ENCODE data around the gene THAP7.
"Not testable (repeated sequence)": the region's sequence is repeated elsewhere in the genome, so short reads cannot be mapped to it uniquely, and the experiment has no call there.

Gene THAP7

DNA sequence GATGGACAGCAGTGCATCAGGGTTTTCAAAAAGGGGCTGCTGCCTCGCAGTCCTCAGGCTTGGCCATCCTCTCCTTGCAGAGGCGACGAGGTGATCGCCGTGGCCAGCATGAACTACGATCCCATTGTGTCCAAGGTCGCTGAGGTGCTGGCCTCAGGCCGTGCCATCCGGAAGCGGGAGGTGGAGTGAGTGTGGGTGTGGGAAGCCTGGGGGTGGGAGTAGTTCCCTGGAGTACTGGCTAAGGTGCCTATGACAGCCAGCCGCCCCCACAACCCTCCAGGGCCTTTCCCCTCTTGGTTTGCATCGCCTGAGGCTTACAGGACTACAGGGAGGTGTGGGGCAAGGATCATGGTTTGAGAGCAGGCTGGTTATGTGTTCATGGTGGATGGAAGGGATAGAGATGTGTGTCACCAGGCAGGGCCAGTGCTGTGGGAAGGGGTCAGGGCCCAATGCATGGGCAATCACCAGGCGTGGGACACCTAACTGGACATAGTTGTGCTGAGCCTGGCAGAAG is 21.9 kb downstream of the THAP7 start:
- in situ Hi-C loops (cut with HindIII; ENCODE audit: low sequenced_read_pairs), result no loop called here

DNA sequence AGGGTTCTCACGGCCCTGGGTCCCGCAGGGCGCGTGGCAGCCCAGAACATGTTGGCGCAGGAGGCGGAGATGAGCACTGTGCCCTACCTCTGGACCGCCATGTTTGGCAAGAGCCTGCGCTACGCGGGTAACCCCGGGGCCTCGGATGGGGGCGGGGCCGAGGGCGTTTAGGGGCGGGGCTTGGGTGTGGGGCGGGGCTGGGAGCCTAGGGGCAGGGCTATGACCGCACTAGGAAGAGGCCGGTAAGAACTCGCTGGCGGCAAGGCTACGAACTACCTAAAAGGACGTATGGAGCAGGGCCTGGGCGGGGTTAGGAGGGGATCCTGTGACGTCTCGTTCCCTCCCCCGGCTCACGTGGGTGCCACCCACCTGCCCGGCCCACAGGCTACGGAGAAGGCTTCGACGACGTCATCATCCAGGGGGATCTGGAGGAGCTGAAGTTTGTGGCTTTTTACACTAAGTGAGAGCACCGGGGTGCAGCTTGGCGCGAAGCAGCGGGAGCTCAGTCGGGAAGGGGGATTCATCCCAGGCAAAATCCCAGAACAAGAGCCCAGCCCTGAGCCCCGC is 22.6 kb downstream of the THAP7 start:
- in situ Hi-C loops (cut with HindIII; ENCODE audit: low sequenced_read_pairs), result no loop called here

DNA sequence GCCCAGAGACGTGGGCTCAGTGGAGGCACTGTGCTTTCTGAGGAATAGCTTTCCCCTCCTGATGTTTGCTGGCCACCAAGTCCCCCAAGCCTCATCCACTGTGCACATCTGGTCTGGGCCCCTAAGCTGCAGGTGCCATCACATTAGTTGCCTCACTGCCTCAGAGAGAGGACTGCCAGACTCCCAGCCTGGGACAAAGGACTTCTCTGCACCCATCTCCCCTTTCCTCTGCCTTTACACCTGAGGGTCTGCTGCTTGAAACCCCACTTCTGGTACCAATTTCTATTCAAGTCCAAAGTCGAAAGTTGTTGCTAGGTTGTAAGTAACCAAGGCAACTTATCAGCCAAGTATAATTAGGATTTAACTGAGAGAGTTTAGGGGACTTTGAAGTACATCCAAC is 23.5 kb downstream of the THAP7 start:
- in situ Hi-C loops (cut with HindIII; ENCODE audit: low sequenced_read_pairs), result no loop called here

DNA sequence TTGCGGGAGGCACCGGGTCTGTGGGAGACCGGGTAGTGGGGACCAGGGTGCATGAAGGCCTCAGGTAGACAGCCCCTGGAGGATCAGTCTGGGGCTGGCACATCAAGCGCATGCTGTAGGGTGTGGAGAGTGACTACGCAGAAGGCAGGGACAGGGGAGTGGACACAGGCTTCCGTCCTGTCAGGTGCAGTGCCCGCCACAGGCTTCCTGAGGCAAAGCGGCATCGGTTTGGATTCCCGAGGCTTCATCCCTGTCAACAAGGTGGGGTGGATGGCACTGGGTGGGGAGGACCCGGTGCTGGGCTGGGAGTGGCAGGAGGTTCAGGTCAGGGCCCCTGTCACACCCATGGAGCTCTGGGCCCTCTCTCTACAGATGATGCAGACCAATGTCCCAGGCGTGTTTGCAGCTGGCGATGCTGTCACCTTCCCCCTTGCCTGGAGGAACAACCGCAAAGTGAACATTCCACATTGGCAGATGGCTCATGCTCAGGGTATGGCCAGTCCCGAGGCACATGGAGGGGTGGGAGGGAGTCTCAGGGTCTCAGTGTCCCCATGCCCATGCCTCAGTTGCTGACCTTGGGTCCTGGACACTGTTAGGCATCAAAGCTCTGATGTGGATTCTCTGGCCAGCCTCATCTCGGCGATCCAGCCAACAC is 24.3 kb downstream of the THAP7 start:
- in situ Hi-C loops (cut with HindIII; ENCODE audit: low sequenced_read_pairs), result no loop called here

DNA sequence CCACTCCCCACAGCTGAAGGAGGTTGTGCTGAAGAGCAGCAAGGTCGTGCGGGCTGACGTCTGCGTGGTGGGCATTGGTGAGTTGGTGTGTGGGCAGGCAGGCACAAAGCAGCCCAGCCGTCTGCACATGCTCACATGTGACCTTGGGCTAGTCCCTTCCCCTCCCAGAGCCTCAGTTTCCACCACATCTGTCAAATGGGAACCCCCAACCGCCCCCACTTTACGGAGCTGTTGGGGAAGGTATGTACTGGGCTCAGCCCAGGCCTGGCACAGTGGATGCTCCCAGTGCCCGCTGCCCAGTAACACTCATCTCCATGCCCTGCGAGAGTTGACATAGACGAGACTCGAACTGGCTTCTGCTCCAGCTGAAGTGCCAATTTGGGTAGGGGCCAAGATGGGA is 24.9 kb downstream of the THAP7 start:
- in situ Hi-C loops (cut with HindIII; ENCODE audit: low sequenced_read_pairs), result no loop called here

DNA sequence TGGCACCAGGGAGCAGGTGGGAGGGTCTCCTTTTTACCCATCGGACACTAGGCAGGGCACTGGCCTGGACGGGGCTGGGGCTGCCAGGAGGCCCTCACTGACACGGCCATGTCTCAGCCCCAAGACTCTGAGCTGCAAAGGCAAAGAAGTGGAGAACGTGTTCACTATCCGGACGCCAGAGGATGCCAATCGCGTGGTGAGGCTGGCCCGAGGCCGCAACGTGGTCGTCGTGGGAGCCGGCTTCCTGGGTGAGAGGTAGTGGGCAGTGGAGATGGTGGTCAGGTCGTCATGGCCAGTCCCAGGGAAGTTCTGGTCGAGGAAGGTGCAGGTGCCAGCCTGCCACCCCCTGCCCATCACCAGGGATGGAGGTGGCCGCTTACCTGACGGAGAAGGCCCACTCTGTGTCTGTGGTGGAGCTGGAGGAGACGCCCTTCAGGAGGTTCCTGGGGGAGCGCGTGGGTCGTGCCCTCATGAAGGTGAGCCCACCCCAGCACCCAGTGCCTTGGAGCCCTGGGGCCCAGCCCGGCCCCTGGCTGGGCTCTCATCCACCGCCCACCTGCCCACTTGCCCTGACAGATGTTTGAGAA is 25.5 kb downstream of the THAP7 start:
- in situ Hi-C loops (cut with HindIII; ENCODE audit: low sequenced_read_pairs), result no loop called here

DNA sequence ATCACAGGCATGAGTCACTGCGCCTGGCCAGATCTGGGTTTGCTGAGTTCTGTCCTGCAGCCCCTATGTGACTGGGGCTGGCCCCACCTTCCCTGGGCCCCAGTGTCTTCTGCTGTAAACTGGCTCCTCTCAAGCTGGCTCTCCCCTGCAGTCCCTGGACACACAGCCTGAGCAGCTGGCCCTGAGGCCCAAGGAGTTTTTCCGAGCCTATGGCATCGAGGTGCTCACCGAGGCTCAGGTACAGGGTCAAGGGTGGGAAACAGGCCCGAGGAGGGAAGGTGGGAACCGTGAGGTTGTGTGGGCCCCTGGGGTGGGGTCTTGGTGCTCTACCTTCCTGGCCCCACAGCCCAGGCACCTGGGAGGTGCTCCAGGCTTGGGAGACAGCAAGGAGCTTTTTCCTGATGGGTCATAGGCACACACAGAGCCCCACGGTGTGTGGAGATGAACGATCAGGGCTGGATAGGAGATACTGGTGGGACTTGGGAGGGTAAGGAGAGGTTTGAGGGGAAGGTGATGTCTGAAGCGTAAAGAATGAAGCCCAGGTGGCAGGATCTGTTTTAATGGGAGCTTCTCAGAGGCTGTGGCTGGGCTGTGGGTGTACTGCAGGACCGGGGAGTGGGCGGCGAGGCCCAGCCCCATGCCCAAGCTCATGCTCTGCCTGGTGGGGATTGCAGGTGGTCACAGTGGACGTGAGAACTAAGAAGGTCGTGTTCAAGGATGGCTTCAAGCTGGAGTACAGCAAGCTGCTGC is 26.2 kb downstream of the THAP7 start:
- in situ Hi-C loops (cut with HindIII; ENCODE audit: low sequenced_read_pairs), result no loop called here

DNA sequence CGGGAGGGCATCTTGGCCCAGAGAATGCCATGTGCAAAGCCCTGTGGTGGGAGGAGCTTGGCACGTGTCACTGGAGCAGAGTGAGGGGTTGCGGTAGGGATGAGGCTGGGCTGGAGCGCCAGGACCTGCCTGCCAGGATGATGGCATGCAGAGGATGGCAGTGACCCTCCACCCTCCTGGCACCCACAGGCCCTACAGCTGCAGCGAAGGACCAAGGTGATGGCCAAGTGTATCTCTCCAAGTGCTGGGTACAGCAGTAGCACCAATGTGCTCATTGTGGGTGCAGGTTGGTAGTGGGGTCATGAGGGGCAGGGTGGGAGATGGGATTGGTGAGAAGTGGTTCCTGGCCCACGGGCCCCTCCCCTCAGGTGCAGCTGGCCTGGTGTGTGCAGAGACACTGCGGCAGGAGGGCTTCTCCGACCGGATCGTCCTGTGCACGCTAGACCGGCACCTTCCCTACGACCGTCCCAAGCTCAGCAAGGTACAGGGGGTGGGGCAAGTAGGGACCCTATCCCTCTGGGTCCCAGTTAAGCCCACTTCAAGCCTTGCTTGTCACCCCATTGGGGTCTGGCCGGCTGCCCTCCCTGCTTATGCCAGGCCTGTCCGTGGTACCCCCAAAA is 27.5 kb downstream of the THAP7 start:
- in situ Hi-C loops (cut with HindIII; ENCODE audit: low sequenced_read_pairs), result no loop called here

DNA sequence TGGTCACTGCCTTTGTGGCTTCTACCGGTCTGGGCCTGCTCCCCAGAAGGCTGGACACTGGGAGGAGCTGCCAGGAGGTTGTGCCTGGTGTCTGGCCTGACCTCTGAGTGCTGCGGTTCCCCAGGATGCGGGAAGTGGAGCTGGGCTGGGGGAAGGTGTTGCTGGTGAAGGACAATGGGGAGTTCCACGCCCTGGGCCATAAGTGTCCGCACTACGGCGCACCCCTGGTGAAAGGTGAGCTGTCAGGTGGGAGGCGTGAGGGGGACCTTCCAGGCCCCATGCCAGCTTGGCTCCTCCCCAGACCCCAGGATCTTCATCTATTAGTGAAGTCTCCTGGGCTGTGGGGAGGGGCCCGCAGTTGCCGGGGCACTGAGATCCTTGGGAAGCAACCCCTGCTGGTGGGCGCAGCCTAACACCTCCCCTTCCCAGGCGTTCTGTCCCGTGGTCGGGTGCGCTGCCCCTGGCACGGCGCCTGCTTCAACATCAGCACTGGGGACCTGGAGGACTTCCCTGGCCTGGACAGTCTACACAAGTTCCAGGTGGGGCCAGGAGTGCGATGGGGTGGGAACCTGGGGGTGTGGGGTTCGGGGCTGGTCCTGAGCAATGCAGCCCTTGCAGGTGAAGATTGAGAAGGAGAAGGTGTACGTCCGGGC is 28.2 kb downstream of the THAP7 start:
- in situ Hi-C loops (cut with HindIII; ENCODE audit: low sequenced_read_pairs), result no loop called here

DNA sequence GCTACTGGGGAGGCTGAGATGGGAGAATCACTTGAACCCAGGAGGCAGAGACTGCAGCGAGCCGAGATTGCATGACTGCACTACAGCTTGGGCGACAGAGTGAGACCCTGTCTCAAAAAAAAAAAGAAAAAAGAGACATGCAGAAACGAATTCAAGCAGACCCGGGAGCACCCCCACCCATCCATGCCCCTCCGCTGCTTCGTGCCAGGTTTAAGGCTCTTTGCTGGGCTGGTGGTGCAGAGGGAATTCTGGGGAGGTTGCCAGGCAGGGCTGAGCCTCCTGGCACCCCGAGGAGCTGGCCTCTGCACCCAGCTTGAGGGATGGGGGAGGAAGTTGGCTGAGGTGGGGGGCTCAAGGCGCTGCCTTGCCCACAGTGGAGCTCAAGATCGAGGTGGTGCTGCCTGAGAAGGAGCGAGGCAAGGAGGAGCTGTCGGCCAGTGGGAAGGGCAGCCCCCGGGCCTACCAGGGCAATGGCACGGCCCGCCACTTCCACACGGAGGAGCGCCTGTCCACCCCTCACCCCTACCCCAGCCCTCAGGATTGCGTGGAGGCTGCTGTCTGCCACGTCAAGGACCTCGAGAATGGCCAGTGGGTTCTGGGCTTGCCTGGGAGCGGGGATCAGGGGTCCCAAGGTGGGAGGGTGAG is 28.9 kb downstream of the THAP7 start:
- in situ Hi-C loops (cut with HindIII; ENCODE audit: low sequenced_read_pairs), result no loop called here

DNA sequence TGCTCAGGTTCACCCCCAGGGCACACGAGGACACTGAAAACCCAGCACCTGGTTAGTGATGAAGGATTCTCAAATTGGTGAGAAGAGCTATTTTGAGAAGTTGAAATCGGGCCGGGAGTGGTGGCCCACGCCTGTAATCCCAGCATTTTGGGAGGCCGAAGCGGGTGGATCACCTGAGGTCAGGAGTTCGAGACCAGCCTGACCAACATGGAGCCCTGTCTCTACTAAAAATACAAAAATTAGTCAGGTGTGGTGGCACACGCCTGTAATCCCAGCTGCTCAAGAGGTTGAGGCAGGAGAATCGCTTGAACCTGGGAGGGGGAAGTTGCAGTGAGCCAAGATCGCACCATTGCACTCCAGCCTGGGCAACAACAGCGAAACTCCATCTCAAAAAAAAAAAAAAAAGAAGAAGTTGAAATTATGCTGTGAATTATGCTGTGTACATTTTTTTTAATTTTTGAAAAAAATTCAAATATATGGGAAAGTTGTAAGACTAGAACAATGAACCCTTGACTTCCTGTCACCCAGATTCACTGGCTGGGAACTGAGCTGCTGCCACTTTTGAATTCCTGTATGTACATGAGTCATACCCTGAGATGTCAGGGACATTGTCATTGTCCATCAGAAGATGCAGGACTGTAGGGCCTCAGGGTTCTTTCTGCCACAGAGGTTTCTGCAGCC is 29.8 kb downstream of the THAP7 start:
- in situ Hi-C loops (cut with HindIII; ENCODE audit: low sequenced_read_pairs), result not testable (repeated sequence)

DNA sequence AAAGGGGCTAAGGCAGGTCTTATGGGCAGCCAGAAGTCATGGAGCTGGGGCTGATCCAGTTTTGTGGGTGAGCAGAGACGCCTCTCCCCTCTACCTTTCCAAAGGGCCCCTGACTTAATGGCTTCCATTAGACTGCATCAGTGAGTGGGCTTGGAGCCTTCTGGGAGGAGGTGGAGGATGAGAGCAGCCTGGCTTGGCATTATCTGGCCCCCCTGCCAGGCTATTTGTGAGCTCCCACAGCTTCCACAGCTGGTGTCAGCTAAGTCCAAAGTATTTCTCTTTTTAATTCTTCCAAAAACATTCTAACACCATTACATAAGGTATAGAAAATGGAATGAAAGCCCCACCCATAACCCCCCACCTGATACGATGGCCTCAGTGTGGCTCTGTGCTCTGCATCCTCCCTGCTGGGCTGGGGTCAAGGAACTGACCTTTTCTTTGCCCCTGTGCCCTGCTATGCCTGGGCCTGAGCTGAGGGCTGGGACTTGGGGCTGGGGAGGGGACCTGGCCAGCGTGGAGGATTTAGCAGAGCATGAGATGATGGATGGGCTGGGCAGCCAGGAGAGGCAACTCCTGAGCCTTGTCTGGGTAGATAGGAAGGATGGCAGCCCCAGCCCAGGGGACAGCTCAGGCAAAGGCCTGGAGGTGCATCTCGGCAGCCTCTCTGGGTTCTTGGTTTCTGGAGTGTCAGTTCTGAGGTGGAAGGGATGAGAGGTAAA is 30.8 kb downstream of the THAP7 start:
- in situ Hi-C loops (cut with HindIII; ENCODE audit: low sequenced_read_pairs), result no loop called here

DNA sequence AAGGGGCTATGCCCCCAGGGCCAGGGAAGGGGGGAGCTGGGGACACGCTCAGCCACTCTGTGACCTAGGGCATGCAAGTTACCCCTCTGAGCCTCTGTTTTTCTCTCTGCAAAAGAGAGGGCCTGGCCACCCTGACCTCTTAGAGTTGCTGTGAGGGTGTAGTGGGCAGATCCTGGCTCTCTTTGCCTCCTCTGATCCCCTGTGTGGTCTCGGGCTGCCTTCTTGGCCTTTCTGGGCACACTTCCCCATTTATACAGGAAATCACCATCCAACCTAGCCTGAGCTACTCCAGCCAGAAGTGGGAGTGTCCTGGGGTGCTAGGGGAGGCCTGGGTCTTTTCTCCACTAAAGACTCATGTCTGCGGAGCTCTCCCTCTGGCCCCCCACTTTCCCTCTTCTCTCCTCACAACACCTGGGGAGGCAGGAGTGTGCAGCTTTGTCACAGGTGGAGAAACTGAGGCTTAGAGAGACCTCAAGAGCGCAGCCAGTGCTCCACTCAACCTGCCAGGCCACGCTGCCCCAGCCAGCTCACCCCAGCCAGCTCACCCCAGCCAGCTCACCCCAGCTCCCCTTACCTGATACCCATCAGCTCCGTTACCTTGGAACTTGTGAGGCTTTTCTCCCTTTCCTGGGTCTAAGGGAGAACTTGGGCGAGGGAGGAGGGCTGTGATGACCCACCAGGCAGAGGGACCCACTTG is 33.5 kb downstream of the THAP7 start:
- in situ Hi-C loops (cut with HindIII; ENCODE audit: low sequenced_read_pairs), result no loop called here

DNA sequence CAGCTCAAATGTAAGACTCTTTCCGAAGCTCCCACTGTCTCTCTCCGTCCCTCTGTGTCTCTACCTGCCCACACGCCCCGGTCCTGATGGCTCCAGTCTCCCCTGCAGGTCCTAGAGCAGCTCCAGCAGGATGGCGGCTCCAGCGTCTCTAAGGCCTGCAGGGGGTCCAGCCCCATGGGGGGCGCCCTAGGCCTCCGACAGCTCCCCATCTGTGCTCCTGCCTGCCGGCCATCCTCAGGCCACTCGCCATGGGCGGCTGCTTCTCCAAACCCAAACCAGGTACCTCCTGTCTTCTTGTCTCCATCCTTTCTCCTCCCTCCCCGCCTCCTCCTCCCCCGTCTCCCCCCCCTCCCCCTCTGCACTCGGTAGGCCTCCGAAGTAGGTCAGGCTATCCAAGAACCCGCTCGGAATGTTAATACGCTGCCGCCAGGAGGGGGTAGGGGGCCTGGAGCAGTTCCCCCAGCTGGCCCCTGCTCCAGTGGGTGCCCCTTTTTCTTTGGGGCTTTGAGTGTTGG is 34.2 kb downstream of the THAP7 start:
- in situ Hi-C loops (cut with HindIII; ENCODE audit: low sequenced_read_pairs), result no loop called here

DNA sequence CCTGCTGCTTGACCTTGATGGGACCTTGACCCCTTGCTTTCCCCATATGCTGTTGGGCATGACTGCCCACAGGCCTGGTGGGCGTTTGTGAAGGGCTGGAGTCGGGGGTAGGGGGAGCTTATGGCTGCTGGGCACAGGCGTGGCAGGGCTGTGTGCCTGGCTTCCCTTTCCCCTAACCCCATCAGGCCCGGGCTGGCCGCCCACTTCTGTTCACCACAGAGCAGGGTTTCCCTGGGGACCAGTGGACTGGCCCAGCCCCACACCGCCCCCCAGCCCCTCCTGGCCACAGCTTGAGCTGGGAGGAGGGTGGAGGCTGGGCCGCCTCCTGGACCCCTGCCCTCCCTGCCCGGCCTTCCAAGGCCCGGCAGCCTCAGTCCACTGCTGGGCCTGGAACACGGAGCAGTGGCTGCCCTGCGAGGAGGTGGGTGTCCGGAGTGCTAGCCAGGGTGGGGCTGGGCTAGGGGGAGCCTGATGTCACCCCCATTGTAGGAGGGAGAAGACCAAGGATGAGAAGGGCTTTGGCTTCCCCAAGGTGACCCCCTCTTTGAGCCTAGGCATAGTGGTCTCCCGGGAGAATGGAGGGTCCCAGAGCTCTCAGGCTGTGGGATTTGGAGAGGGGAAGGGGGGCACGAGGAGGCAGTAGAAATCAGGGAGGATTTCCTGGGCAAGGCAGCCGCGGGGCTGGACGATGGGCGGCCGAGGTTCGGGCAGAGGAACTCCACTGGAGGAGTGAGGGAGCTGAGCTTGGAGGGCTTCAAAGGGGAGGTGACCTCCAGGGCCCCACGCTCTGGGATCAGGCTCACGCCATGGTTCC is 34.8 kb downstream of the THAP7 start, which contains the start of gene AIFM3:
AIFM3 (plus strand) TSS at position 373 of the 814 bp plus-strand sequence. CDS start 690 bp downstream, outside the sequence.
- in situ Hi-C loops (cut with HindIII; ENCODE audit: low sequenced_read_pairs), result no loop called here

DNA sequence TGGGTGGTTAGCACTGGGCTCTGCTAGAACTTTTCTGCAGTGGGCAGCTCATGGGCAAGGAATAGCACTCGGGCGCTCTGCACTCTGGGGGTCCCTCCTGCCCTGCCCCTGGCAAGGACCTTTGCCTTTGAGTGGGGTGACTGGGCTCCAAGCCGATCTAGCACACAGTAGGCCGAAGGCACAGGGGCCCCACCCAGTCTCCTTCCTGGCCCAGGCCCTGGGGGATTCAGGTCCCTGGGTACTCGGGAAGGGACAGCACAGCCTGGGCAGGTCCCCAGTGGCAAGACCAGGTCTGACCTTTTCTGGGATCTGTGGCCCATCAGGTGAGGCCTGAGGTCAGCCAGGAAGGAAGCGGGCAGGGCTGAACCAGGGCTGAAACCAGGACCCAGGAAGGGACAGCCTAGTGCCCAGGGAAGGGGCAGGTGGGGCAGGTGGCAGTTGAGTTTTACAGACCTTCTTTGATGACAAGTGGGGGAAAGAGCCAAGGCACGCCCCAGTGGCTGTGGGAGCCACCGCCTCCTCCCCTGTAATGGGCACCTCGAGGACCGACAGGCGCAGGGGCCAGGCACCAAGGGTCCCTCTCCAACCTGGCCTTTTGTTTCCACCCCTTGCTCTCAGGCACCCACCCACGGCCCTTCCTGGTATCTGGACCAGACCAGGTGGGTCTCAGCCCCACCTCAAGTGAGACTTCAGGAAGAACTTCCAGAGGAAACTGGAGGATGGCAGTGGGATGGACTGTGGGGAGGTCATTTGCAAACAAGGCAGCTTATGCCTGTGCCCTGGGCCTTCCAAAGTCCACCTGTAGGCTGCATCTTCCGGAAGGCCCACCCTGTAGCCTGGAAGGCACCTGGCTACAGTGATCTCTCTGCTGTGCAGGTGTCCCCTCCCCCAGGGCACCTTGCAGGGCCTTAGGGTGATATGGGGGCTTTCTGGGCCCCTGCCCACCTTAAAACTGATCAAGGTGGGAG is 35.7 kb downstream of the THAP7 start:
- in situ Hi-C loops (cut with HindIII; ENCODE audit: low sequenced_read_pairs), result no loop called here
